ENCODE data around the gene GLUD1.
"Not testable (repeated sequence)": the region's sequence is repeated elsewhere in the genome, so short reads cannot be mapped to it uniquely, and the experiment has no call there.

GLUD1 gene

GRCh38 chr10:87094373-87095235 is at the start of gene GLUD1, which contains the start of gene SHLD2:
Gene GLUD1, minus strand, starts transcription at chr10:87094843. Its CDS starts 74 bp downstream, at chr10:87094769.
Gene SHLD2, plus strand, starts transcription at chr10:87095206. Its CDS starts 56,149 bp downstream, at chr10:87151355.
- DNase-seq, result peak; percentile 67

- not testable (repeated sequence) for DNase-seq
Observed at GRCh38 chr10:87143109-87143418, 48.4 kb upstream of the GLUD1 start.

- DNase-seq, result not testable (repeated sequence)
Observed at GRCh38 chr10:87142230-87143108, 47.8 kb upstream of the GLUD1 start.

- not testable (repeated sequence) for DNase-seq
Observed at GRCh38 chr10:87137478-87137877, 42.8 kb upstream of the GLUD1 start.

GRCh38 chr10:87134440-87134839 is 39.8 kb upstream of the GLUD1 start:
- DNase-seq, result not testable (repeated sequence)

- DNase-seq, result not testable (repeated sequence)
Observed at GRCh38 chr10:87133936-87134335, 39.3 kb upstream of the GLUD1 start.

- DNase-seq, result not testable (repeated sequence)
Observed at GRCh38 chr10:87132176-87132575, 37.5 kb upstream of the GLUD1 start.

GRCh38 chr10:87127607-87128156 is 33.0 kb upstream of the GLUD1 start:
- DNase-seq, result not testable (repeated sequence)

- DNase-seq, result not testable (repeated sequence)
Observed at GRCh38 chr10:87127048-87127447, 32.4 kb upstream of the GLUD1 start.

GRCh38 chr10:87123351-87123750 is 28.7 kb upstream of the GLUD1 start:
- not testable (repeated sequence) for DNase-seq

- not testable (repeated sequence) for DNase-seq
Observed at GRCh38 chr10:87119029-87119428, 24.4 kb upstream of the GLUD1 start.

GRCh38 chr10:87118122-87118521 is 23.5 kb upstream of the GLUD1 start:
- not testable (repeated sequence) for DNase-seq

- DNase-seq, result no peak
Observed at GRCh38 chr10:87105446-87106124, 10.9 kb upstream of the GLUD1 start.

GRCh38 chr10:87104727-87105126 is 10.1 kb upstream of the GLUD1 start:
- DNase-seq, result not testable (repeated sequence)

- DNase-seq, result no peak
Observed at GRCh38 chr10:87101996-87102395, 7.4 kb upstream of the GLUD1 start.

GRCh38 chr10:87095236-87095945 is 748 bp upstream of the GLUD1 start:
- no peak for DNase-seq

- DNase-seq, result peak; percentile 11
Observed at GRCh38 chr10:87093632-87094372, 841 bp downstream of the GLUD1 start.

GRCh38 chr10:87092861-87093631 is 1.6 kb downstream of the GLUD1 start:
- DNase-seq, result peak; percentile 5

- no peak for DNase-seq
Observed at GRCh38 chr10:87092376-87092860, 2.2 kb downstream of the GLUD1 start.

- no peak for DNase-seq
Observed at GRCh38 chr10:87090779-87091178, 3.9 kb downstream of the GLUD1 start.

Data from NCI-H1105 treated with DMSO at 0.1 percent for 48 hours (cell line).